TTC549 (cell line): ENCODE data around the gene SORD.
"Not testable (repeated sequence)": the region's sequence is repeated elsewhere in the genome, so short reads cannot be mapped to it uniquely, and the experiment has no call there.

Experiments
- FAIRE-seq: peaks from 2 replicates; lab custom pipeline; 2012; peaks lifted over from hg19 to GRCh38; lab: Jason Lieb, UNC

Gene SORD

DNA sequence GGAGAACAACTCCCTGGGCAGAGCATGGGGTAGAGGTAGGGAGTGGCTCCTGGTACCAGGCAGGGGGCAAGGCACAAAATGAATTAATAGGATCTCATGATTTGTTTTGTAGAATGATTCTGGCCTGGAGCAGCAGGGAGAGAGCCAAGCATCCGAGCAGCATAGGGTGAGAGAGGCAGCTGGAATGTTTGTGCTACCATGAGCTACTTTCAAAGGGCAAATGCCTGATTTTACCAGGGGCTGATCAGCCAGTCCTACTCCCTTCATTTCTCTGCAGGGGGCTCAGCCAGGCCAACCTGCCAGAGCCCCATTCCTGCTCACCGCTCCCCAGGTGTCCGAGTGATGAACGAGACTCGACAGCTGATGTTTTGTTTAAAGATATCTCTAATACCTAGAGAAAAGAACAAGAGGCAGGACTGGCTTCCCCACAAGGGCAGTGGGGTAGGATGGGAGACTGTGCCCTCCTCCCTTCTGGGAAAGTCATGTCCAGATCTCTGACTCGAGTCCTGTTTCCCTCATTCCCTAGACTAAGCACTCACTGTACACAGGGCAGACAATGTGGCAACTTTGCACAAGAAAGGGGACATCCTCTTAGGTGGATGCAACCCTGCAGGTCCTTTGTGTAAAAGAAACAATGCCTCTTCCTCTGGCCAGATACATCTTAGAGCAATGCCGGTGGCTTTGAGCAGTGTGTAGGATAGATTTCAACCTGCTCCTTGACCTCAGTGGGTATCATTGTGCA is 78.1 kb downstream of the SORD start:
- FAIRE-seq = no peak

DNA sequence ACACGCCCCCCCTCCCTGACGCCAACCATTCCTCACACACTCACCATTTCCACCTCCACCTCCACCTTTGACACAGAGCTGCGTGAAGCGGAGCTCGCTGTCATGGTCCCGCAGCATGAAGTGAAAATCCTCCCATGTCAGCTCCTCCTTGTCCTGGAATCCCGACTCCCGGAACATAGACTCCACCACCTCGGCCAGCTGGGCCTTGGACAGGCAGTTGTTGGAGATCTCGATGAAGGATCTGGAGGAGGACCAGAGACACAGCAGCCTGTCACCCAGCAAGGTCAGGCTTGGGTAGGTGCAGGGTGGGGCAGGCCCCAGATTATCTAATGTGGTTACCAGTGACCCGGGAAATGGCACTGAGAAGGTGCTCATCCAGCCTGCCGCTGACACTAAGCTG is 78.8 kb downstream of the SORD start:
- FAIRE-seq = no peak

DNA sequence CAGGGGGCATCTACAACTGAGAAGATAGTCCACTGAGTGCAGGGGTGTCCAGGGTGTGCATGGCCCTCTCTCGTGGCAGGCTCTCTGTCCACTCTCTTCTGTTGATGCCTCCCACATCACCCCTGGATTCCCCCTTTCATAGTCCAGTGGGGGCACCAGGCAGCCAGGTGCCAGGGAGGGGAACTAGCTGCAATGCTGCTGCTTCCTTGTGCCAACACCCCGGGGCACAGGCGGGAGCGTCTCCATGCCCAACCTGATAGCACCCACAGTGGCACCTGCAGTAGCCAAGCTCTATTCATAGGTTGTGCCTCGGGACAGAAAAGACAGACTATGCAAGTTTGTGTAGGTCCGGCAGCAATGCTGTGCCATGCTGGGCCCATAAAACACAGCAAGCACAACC is 79.2 kb downstream of the SORD start:
- FAIRE-seq = no peak

DNA sequence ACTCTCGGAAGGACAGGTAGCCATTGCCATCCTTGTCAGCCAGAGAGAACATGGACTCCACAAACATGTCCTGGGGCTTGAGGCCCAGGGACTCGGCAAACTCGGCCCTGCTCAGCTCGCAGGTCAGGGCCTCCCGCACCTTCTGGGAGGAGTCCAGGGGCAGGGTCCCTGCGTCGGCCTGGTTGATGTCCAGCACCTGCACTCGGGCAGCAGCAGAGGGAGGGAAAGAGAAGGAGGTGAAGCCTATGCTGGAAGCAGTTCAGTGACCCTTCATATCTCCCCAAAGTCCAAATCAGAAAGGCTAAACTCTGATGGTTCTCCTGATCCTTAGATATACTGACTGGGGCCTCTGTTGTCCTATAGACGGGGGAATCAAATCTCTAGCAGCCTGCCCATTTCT is 81.2 kb downstream of the SORD start:
- FAIRE-seq = not testable (repeated sequence)

DNA sequence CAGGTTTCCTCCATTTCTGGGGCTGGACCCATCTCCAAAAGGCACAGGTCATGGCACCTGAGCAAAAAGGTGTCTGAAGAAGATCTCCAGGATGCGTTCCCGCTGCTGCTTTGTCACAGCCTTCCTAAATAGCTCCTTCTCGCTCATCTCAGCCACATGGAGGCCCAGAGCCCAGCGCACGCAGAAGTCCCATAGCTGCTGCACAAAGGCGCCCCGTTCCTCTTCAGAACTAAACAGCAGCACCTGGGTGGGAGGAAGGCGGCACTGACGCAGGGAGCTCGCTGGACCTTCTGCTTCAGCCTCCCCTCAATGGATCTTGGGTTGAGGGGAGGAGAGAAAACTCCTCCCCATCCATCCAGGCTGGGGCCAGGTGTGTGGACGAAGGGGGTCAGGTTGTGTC is 82.6 kb downstream of the SORD start:
- no peak for FAIRE-seq

DNA sequence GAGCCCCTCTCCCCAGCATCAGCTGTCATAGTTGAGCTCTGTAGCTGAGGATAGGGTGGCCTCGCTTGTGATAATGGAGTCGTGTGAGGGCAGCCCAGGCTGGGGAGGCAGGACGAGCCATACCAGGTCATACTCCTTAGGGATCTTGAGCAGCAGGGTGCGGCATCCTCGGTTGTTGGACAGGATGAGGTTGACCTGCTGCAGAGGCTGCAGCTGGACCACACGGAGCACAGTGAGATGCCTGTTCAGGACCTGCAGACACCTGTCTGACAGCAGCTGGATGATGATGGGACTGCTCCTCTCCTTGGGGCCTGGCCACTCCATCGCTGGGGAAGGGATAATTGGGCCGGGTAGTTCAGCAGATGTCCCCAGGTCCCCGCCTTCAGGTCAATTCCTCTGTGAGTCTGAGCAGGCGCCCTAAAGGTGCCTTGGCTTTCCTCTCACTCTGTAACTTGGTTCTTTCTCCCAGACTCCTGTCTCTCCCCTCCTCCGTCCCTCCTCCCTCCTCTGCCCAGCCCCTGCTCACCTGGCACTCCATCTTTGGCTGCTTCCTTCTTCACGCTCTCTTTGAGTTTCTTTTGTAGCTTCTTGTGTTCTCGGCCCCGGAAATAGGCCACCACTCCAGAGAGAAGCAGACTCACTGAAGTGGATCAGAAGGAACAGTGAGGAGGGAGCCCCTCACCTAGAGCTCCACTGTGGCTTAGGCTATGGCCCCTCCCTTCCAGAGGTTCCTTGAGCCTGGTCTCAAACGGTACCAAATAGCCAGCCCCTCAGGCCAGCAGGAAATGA is 83.2 kb downstream of the SORD start:
- no peak for FAIRE-seq

DNA sequence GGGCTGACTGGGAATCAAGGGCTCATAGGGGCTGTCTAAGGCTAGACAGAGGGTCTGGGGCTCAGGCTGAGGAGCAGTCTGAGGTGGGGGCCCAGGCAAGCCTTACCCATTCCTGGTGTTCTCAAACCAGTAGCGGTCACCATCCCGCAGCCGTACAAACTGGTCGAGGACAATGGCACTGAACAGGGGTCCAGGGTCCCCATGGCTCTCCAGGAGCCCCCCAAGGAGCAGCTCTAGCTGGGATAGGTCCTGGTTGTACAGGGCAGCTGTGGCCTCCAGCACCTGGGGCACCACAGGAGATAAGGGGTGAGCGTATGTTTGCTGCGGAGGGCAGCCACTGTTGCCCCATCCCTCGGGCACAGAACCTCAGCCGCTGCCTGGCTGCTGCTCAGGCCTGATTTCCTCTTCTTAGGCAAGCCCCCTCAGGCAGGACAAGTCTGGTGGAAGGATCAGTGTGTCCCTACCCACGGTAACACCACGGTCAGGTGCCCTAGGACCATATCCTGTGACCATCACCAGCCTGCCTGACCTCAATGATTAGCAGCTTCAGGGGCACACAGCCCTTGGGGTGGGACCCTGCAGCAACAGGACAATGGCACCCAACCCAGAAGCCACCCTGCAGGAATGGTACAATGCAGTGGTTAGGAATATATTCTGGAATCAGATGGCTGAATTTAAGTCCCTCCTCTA is 85.1 kb downstream of the SORD start:
- FAIRE-seq = no peak

DNA sequence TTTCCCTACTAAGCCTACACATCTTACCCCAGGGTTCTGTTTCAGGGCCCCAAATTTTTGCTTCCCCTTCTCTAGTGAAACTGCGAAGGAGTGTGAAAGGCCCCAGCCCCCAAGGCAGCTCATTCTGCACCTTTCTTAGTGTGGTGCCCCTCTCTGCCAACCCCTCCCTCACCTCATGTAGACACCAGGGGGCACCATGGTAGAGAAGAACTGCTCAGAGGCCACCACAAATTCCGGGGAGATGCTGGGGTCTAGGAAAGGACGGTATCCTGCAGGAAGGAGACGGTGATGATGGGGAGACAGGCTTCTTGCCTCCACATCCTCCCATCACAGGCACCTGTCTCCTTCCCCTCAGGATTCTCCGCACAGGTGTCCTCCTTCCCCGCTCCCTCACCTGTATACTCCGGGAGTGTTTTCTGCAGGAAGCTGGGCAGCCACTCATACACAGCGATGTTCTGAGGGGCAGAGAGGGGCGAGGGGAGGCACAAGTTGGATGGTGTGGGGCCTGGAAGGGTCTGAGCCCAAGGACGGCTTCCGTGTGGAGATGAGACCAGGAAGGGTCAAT is 87.3 kb downstream of the SORD start:
- no peak for FAIRE-seq

DNA sequence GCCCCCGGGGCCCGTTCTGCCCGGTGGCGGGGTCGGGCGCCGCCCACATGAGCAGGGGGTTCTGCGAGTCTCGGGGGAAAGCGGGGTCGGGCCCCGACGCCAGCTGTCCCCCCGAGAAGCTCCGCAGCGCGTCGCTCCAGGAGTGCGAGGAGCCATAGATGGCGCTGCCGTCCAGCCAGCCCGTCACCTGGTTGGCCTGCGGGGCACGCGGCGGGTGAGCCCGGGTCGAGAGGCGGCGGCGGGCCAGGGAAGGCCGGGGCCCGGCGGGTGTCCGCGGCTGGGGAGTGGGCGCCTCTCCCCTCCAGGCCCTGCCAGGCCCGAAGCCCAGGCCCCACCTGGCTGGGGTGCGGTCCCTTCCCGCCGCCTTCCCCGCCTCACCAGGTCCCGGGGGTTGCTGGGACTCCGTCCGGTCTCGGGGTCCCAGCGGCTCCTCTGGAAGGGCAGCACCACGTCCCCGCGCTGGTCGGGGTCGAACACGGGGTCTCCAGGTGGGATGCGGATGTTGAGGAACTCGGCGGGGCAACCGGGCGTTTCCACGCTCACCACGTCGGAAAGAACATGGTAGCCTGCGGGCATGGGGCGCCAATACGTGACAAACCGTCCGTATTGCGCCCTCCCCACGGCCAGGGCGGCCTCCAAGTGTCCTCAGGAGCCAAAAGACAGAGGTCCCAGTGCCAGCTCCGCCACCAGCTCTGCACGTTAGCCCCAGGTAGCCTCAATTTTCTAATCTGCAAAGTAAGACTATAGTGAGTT is 88.6 kb downstream of the SORD start:
- no peak for FAIRE-seq

DNA sequence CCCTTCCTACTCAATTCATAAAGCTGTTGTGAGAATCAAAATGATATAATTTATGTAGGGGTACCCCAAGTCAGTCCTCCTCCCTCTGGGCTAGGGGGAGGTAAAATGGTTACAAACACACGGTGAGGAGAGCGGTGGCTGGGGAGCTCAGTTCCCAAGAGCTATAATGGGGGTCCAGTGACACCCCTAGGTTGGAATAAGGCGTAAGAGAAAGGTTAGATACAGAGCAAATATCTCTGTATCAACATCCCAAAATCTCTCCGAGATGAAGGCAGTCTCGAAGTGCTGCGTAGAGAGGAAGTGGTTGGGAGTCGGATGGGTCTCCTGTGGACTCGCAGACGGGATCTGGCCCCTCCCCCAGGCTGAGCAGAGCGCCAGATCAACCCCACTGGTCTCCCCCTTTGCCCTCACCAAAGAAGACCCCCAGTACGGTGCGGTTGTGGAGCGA is 89.2 kb downstream of the SORD start:
- no peak for FAIRE-seq

DNA sequence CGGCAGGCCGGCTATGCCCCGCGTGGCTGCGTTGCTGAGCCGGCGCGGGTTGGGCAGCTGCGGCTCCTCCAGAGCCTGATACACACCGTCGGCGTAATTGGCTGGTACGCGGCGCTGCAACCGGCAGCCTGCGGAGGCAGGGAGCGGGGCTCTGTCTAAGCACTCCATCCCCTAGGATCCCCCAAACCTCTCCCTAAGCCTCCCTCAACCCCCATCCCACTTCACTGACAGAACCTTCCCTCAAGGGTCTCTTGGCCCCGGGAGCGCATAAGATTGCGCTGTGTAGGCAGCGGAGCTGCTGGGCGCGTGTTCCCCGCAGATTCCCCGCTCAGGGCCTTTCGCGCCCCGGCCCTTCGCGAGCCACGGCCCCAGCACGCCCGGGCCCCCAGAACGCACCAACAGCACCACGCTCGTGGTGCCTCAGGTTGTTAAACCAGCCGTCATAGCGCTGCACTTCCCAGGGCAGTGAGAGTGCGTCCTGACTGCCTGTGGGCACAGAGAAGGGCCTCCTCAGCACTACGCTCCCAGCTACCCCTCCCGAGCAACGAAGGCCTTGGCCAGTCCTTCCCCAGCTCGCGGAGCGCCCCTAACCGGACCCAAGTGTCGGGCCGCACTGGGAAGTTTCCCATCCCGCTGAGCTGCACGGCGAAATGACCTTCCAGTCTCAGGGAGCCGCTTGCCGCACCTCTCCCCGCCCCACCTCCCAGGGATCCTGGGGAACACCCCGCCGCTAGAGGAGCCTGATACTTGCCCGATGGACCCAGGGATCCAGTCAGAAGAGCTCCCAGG is 89.8 kb downstream of the SORD start:
- FAIRE-seq = no peak

DNA sequence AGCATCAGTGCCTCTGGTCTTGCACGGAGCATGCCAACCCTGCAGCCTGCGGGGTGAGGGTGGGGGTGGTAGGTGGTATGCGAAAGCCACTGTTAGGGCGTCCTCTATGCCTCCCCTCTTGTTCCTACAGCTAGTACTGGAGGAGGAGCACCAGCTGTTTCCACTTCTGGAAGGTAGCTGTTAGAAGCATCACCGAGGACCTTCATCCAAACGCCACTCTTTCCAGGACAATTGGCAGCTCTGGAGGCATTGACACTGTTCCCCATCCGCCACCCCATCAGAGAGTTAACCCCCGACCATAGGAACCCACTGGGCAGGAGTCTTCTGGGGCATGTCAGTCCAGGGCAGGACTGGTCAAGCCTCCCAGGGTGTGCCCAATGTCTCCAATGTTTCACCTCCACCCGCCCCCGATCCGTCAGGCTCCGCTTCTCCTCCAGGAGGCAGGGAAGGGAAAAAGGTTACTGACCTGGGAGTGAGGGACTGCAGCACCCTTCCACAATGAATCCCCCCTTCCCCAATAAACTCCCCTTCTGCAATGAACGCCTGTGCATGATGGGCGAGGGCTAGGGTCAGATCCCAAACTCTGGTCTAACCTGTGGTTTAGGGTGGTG is 90.5 kb downstream of the SORD start:
- FAIRE-seq = no peak

DNA sequence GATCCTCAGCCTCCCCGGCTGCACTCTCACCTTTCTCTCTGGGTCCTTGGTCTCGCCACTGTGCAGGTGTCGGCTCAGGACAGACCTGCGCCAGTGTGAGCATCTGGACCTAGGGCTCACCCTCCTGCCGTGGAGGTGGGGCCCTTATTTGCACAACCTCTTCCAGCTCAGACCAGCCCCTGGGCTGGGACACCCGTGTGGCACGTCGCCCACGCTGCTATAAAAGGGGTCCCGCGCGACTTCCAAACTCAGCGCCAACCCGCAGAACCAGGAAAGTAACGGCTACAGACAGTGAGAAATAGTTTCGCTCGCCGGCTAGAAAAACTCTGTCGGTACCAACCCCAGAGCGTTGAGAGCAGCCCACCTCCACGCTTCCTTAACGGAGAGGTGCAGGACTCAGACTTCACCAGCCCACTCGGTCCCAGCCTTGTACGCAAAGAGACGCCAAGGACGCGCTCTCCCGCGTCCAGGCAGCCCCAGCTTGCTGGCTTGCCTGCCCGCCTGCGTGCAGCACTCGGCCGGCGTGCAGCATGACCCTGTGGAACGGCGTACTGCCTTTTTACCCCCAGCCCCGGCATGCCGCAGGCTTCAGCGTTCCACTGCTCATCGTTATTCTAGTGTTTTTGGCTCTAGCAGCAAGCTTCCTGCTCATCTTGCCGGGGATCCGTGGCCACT is 91.2 kb downstream of the SORD start, which contains the start of the genes DUOX2 and DUOXA2:
DUOX2 (minus strand) TSS at position 97 of the 675 bp plus-strand sequence. CDS start 761 bp downstream, outside the sequence.
DUOXA2 (plus strand) TSS at position 251 of the 675 bp plus-strand sequence; CDS start at position 531, 280 bp downstream.
- no peak for FAIRE-seq

DNA sequence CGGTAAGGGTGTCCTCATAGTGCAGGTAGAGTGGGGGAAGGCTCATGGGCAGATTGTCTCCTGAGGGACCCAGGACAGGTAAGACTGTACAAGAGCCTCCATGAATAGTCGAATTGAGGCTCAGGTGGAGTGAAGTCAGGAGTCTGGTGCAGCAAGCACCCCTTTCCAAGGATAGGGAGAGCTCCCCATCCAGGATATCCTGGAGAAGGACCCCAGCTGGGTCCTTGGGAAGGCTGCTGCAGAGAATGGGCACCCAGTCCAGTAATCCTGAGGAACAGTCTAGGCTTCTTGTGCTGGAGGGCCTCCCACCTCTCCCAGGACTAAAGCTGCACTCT is 91.7 kb downstream of the SORD start:
- no peak for FAIRE-seq

DNA sequence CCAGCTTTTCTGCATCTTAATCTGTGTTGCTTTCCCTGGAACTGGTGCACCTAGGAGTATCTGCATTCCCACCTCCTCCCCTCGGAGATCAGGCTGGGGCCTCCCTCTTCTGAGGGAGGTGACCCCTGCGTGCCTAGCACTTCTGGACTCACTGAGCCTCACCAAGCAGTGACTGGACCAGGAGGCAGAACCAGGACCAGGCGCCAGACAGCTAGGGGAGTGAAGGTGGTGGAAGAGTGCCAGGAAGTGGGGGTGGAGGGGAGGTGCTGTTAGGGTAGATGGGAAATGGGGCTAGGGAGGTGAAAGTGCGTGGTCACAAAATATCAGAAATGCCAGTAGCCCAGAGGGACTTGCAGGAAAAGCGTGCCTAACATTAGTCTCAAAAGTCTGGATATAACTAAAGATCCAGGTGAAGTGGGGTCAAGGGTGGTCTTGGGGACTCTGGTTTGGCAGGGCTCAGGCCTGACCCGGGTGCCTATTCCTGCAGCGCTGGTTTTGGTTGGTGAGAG is 92.4 kb downstream of the SORD start:
- FAIRE-seq = no peak

DNA sequence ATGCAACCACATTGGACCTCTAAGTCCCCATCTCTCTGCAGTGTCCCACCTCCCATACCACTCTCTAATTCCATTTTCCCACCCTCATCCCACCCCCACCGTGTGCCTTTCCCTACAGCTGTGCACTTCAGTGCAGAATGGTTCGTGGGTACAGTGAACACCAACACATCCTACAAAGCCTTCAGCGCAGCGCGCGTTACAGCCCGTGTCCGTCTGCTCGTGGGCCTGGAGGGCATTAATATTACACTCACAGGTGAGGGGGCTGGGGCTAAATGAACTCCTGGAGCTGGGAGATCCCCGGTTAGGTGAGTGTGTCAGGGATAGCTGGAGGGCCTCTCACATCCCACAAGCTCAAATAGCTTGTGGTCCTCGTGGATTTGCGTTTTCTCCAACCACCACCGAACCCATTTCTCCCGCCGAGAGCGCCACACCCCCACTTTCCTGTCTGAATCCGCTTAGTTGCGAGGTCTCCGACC is 93.0 kb downstream of the SORD start:
- no peak for FAIRE-seq

DNA sequence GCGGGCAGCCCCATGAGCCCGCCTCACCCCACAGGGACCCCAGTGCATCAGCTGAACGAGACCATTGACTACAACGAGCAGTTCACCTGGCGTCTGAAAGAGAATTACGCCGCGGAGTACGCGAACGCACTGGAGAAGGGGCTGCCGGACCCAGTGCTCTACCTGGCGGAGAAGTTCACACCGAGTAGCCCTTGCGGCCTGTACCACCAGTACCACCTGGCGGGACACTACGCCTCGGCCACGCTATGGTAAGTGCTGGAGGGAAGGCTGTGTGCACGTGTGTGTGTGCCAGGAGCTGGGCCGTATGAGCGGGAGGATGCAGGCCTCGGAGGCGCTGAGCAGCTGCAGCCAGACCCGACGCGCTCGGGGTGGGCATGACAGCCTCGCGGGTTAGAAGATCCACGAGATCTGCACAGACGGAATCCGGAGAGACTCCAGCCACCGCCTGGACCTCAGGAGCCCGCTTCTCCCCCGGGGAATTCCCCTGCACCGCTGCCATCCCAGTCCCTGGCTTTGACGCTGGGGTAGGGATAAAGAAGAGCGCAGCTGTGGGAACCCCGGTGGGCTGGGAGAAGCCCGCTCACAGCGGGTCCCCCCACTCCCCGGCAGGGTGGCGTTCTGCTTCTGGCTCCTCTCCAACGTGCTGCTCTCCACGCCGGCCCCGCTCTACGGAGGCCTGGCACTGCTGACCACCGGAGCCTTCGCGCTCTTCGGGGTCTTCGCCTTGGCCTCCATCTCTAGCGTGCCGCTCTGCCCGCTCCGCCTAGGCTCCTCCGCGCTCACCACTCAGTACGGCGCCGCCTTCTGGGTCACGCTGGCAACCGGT is 93.7 kb downstream of the SORD start:
- FAIRE-seq = no peak

DNA sequence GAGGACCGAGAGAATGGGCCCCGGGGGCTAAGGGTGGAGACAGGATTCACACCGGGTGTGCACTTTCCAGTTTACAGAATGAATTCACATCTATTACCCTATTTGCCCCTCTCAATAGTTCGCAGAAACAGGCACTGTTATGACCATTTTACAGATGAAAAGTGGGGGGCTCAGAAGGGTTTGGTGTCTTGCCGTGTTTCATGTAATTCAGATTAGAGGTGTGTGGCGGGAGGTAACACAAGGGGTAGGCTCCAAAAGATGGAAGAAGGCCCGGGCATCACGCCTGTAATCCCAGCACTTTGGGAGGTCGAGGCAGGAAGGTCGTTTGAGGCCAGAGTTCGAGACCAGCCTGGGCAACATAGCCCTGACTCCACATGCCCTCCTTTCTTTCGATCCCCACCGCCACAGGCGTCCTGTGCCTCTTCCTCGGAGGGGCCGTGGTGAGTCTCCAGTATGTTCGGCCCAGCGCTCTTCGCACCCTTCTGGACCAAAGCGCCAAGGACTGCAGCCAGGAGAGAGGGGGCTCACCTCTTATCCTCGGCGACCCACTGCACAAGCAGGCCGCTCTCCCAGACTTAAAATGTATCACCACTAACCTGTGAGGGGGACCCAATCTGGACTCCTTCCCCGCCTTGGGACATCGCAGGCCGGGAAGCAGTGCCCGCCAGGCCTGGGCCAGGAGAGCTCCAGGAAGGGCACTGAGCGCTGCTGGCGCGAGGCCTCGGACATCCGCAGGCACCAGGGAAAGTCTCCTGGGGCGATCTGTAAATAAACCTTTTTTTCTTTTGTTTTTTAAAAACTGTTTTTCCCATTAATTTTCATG is 94.5 kb downstream of the SORD start:
- no peak for FAIRE-seq
